Measurements from ENCODE around the gene HELZ2. TPM values are rescaled to one million over a fixed set of nuclear protein-coding genes. Genes with fewer than 3 reads are reported as not detected.
A peak's percentile ranks its signal among the peaks of the same experiment; 100 is the strongest.

The HELZ2 gene
- total RNA-seq, 1 donor from 2014 or later: 31.4 TPM

DNA sequence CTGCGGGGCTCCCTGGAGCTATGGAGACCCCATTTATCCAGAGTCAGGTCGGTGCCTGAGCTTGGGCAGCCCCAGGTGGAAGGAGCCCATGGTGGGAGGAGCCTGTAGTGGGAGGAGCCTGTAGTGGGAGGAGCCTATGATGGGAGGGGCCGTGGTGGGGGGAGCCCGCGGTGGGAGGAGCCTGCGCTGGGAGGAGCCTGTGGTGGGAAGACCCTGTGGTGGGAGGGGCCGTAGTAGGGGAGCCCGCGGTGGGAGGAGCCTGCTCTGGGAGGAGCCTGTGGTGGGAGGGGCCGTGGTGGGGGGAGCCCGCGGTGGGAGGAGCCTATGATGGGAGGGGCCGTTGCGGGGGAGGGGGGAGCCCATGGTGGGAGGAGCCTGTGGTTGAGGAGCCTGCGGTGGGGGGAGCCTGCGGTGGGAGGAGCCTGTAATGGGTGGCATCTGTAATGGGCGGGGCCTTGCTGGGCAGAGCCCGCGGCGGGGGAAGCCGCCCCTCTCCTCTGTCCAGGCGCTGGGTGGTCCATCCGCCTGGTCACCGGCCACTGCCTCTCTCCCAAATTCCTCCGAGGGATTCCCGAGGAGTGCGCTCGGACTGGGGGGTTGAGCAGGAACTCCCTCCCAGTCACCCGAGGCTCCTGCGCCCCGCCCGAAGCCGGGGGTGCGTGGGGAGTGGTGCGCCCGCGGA lies 20.6 kb downstream of the HELZ2 start:
- no peaks in the 10 kb centered on the region for H3K9me3 ChIP-seq
- TF ChIP-seq POLR2AphosphoS5 (IDR thresholded peaks at IDR 0.05; ENCODE audit: insufficient read depth in 1 of 2, low read depth in 1 of 2): peak in 1 of 2 donors; percentile 62
- TF ChIP-seq CTCF (IDR thresholded peaks at IDR 0.05): no peak
- TF ChIP-seq POLR2A (IDR thresholded peaks at IDR 0.05): peak in 1 of 2 donors; percentile 5
- H3K27ac ChIP-seq: peak overlapping the region; percentile 30
- intact Hi-C loops (cut with DNase I): no loop called here
- no peak for DNase-seq (ENCODE audit: extremely low spot score in 2 of 2)
- H3K36me3 ChIP-seq: no peaks in the 10 kb centered on the region
- H3K4me3 ChIP-seq: peak overlapping the region; percentile 61 to 63
- peaks cover 24% of the 10 kb centered on the region for H3K4me1 ChIP-seq
- peaks cover 5% of the 10 kb centered on the region for H3K27me3 ChIP-seq

- peaks cover 24% of the 10 kb centered on the region for H3K4me1 ChIP-seq
- TF ChIP-seq POLR2A (IDR thresholded peaks at IDR 0.05): no peak
- intact Hi-C loops (cut with DNase I): no loop called here
- H3K9me3 ChIP-seq: no peaks in the 10 kb centered on the region
- no peak for DNase-seq (ENCODE audit: extremely low spot score in 2 of 2)
- H3K27me3 ChIP-seq: peaks cover 5% of the 10 kb centered on the region
- no peak overlapping the region for H3K27ac ChIP-seq
- H3K4me3 ChIP-seq: no peak overlapping the region
- H3K36me3 ChIP-seq: no peaks in the 10 kb centered on the region
Measured at GRCh38 chr20:63552481-63553249, 21.4 kb downstream of the HELZ2 start.

DNA sequence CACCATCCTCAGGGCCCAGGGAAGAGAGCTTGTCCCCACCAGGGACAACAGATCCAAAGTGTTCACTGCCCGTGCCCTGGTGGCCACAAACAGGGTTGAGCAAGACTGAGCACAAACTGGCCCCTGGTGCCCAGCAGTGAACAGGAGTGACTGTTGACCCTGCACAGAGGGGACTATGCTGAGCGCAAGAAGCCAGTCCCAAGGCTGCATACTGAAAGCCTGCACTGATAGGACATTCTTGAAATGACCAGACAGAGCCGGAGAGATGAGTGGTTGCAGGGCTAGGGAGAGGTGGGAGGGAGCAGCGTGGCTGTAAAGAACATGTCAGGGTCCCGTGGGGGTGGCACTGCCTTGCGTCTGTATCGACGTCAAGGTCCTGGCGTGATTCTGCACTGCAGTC lies 23.0 kb downstream of the HELZ2 start:
- peaks cover 5% of the 10 kb centered on the region for H3K27me3 ChIP-seq
- DNase-seq (ENCODE audit: extremely low spot score in 2 of 2): no peak
- TF ChIP-seq POLR2A (IDR thresholded peaks at IDR 0.05) (no peak), POLR2AphosphoS5 (IDR thresholded peaks at IDR 0.05; ENCODE audit: insufficient read depth in 1 of 2, low read depth in 1 of 2) (no peak), CTCF (IDR thresholded peaks at IDR 0.05) (no peak)
- peaks cover 24% of the 10 kb centered on the region for H3K4me1 ChIP-seq
- no peaks in the 10 kb centered on the region for H3K9me3 ChIP-seq
- no peaks in the 10 kb centered on the region for H3K36me3 ChIP-seq
- H3K27ac ChIP-seq: no peak overlapping the region
- intact Hi-C loops (cut with DNase I): no loop called here
- no peak overlapping the region for H3K4me3 ChIP-seq

DNA sequence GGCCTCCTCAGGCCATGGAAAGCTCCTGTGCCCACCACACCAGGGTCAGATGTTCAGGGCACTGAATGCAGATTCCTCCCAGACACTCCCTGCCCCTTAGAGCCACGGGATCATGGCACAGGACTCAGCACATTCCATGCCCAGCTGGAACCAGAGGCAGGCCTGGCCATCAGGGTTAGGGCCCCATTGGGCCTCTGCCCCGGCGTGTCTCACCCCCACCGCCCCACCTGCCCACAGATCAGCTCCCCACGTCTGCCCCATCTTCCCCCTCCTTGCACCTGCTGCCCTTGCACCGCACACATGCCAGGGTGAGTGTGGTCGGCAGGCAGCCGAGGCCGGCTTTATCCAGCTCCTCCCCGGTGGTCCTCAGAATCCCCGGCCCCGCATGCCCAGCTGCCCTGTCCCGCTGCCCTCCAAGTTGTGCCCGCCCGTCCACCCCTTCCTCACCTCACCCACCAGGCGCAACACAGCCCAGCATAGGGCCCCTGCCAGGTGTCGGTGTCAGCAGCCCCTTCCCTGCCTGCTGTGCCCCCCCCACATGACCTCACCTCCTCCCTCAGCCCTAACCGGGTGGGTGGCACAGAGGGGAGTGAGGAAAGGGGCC lies 24.3 kb downstream of the HELZ2 start:
- Histone ChIP-seq H3K36me3 (no peaks in the 10 kb centered on the region), H3K9me3 (no peaks in the 10 kb centered on the region), H3K4me3 (no peak overlapping the region), H3K27ac (no peak overlapping the region), H3K4me1 (peaks cover 24% of the 10 kb centered on the region), H3K27me3 (peaks cover 5% of the 10 kb centered on the region)
- intact Hi-C loops (cut with DNase I): no loop called here
- DNase-seq (ENCODE audit: extremely low spot score in 2 of 2): no peak
- no peak for TF ChIP-seq POLR2AphosphoS5 (IDR thresholded peaks at IDR 0.05; ENCODE audit: insufficient read depth in 1 of 2, low read depth in 1 of 2)
- no peak for TF ChIP-seq CTCF (IDR thresholded peaks at IDR 0.05)
- no peak for TF ChIP-seq POLR2A (IDR thresholded peaks at IDR 0.05)

DNA sequence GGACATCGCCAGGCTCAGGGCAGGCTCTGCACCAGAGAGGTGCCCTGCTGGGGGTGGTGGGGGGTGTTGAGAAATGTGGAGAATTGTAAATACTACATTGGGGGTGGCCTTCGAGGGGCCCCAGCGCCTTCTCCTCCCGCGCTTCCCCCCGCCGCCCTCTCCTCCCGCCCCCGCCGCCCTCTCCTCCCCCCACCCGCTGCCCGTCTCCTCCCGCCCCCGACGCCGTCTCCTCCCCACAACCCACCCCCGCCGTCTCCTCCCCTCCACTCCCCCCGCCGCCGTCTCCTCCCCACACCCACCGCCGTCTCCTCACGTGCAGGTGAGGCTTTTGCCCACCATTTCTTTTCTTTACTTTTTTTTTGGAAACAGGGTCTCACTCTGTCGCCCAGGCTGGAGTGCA lies 25.0 kb downstream of the HELZ2 start:
- Histone ChIP-seq H3K9me3 (no peaks in the 10 kb centered on the region), H3K36me3 (no peaks in the 10 kb centered on the region), H3K4me1 (peaks cover 17% of the 10 kb centered on the region), H3K27me3 (peaks cover 5% of the 10 kb centered on the region), H3K4me3 (no peak overlapping the region), H3K27ac (no peak overlapping the region)
- intact Hi-C loops (cut with DNase I): no loop called here
- DNase-seq (ENCODE audit: extremely low spot score in 2 of 2): no peak
- TF ChIP-seq POLR2AphosphoS5 (IDR thresholded peaks at IDR 0.05; ENCODE audit: insufficient read depth in 1 of 2, low read depth in 1 of 2) (no peak), CTCF (IDR thresholded peaks at IDR 0.05) (no peak), POLR2A (IDR thresholded peaks at IDR 0.05) (no peak)

Data from vagina (tissue), 2 donors.